ENCODE results near the gene ADH1C. TPM values are rescaled to one million over a fixed set of nuclear protein-coding genes. Genes with fewer than 3 reads are reported as not detected.

The ADH1C gene
- total RNA-seq, 1 donor from 2014 or later, result not detected

DNA sequence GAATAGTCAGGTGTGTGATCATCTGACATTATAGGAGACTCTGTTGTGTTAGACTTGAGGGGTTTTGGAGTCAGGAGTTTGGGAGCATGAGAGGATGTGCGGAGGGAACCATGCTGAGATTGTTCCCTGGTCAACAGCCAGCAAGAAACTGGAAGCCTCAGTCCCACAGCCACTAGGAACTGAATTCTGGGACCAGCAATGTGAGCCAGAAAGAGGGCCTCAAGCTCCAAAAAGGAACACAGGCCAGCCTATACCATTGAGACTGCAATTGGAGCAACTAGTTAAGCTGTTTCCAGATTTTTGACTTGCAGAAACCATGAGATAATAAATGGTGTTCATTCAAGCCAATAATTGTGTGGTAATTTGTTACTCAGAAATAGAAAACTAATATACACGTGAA lies 22.7 kb downstream of the ADH1C start:
- DNase-seq, result no peak
- no peaks in the 10 kb centered on the region for H3K9me3 Mint-ChIP-seq (ENCODE audit: unreplicated experiment)
- no peak overlapping the region for H3K27ac Mint-ChIP-seq (ENCODE audit: unreplicated experiment)
- peaks cover 2% of the 10 kb centered on the region for H3K27me3 Mint-ChIP-seq (ENCODE audit: unreplicated experiment)
- no peak overlapping the region for H3K4me3 Mint-ChIP-seq (ENCODE audit: unreplicated experiment)
- H3K4me1 Mint-ChIP-seq (ENCODE audit: low read depth, unreplicated experiment), result no peaks in the 10 kb centered on the region
- H3K36me3 Mint-ChIP-seq (ENCODE audit: unreplicated experiment), result no peaks in the 10 kb centered on the region
- TF ChIP-seq, protein P1, sequence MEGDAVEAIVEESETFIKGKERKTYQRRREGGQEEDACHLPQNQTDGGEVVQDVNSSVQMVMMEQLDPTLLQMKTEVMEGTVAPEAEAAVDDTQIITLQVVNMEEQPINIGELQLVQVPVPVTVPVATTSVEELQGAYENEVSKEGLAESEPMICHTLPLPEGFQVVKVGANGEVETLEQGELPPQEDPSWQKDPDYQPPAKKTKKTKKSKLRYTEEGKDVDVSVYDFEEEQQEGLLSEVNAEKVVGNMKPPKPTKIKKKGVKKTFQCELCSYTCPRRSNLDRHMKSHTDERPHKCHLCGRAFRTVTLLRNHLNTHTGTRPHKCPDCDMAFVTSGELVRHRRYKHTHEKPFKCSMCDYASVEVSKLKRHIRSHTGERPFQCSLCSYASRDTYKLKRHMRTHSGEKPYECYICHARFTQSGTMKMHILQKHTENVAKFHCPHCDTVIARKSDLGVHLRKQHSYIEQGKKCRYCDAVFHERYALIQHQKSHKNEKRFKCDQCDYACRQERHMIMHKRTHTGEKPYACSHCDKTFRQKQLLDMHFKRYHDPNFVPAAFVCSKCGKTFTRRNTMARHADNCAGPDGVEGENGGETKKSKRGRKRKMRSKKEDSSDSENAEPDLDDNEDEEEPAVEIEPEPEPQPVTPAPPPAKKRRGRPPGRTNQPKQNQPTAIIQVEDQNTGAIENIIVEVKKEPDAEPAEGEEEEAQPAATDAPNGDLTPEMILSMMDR (IDR thresholded peaks at IDR 0.05; ENCODE audit: partially characterized antibody, unreplicated experiment), result no peak

DNA sequence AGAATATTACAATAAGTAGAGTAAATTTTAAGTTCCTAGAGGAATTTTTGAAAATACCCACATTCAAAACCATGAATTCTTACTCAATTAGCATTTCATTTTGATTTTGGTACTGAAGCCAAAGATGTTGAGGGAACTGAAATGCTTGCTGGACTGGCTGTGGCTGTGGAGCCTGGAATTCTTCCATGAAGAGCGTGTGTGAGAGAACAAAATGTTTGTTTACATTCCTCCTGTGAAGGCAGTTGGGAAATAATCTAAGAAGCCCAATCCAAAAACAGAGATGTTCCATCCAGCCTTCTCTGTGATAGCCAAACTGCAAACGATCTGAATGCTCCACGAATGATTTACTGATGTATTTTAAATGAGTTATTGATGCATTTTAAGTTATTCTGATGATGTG lies 27.6 kb downstream of the ADH1C start:
- Mint-ChIP-seq H3K36me3 (ENCODE audit: unreplicated experiment) (no peaks in the 10 kb centered on the region), H3K4me1 (ENCODE audit: low read depth, unreplicated experiment) (no peaks in the 10 kb centered on the region), H3K27ac (ENCODE audit: unreplicated experiment) (no peak overlapping the region), H3K27me3 (ENCODE audit: unreplicated experiment) (peaks cover 2% of the 10 kb centered on the region), H3K4me3 (ENCODE audit: unreplicated experiment) (no peak overlapping the region), H3K9me3 (ENCODE audit: unreplicated experiment) (no peaks in the 10 kb centered on the region)
- TF ChIP-seq, protein P1 (IDR thresholded peaks at IDR 0.05; ENCODE audit: partially characterized antibody, unreplicated experiment), result no peak
- DNase-seq, result no peak

DNA sequence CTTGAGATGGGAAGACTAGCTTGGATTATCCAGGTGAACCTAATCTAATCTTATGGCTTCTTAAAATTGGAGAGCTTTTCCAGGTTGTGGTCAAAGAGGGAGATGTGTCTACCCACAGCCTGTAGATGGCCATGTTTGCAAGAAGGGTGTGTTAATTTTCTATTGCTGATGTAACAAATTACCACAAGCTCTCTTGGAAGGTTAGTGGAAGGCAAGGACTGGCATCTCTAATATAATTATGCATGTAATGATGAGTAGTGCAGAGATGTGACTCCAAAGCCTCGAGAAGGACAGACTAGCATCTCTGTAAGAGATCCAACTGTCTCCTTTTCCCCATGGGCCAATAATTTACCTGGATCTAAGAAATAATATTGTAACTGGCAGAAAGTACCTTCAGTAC lies 28.2 kb downstream of the ADH1C start:
- H3K4me3 Mint-ChIP-seq (ENCODE audit: unreplicated experiment), result no peak overlapping the region
- no peaks in the 10 kb centered on the region for H3K36me3 Mint-ChIP-seq (ENCODE audit: unreplicated experiment)
- no peaks in the 10 kb centered on the region for H3K9me3 Mint-ChIP-seq (ENCODE audit: unreplicated experiment)
- H3K27me3 Mint-ChIP-seq (ENCODE audit: unreplicated experiment), result no peaks in the 10 kb centered on the region
- H3K27ac Mint-ChIP-seq (ENCODE audit: unreplicated experiment), result no peak overlapping the region
- TF ChIP-seq, protein P1 (IDR thresholded peaks at IDR 0.05; ENCODE audit: partially characterized antibody, unreplicated experiment), result no peak
- no peak for DNase-seq
- H3K4me1 Mint-ChIP-seq (ENCODE audit: low read depth, unreplicated experiment), result no peaks in the 10 kb centered on the region

DNA sequence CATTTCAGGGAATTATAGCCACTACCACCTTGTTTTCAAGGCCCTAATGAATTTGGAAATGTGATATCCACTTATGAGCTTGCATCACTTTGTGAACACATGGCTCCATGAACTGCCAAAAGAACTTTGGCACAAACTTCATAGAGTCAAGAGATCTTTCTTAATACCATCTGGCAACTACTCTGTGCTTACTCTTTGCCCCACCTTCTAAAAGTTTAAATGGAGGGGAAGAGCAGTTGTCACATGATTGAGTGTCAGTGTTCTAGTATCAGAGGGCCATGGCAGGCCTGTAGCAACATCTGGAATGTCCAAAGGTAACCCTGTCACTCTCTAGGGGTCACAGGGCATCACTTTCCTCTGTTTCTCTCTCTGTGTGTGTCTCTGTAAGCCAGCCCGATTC lies 28.8 kb downstream of the ADH1C start:
- no peaks in the 10 kb centered on the region for H3K9me3 Mint-ChIP-seq (ENCODE audit: unreplicated experiment)

More for the DNA sequence above, 28.8 kb downstream of the ADH1C start:
- Mint-ChIP-seq H3K27ac (ENCODE audit: unreplicated experiment) (no peak overlapping the region), H3K27me3 (ENCODE audit: unreplicated experiment) (no peaks in the 10 kb centered on the region), H3K4me1 (ENCODE audit: low read depth, unreplicated experiment) (no peaks in the 10 kb centered on the region), H3K36me3 (ENCODE audit: unreplicated experiment) (no peaks in the 10 kb centered on the region), H3K4me3 (ENCODE audit: unreplicated experiment) (no peak overlapping the region)
- TF ChIP-seq, protein P1 (IDR thresholded peaks at IDR 0.05; ENCODE audit: partially characterized antibody, unreplicated experiment), result no peak
- no peak for DNase-seq

Measured in glutamatergic neuron (in vitro differentiated cells).